NCI-H345 (cell line): ENCODE data around the gene SLC38A2.

ENCODE experiments used
- DNase-seq: peaks from one replicate; lab custom pipeline; 2025; lab: John Stamatoyannopoulos, UW

Gene SLC38A2

DNA sequence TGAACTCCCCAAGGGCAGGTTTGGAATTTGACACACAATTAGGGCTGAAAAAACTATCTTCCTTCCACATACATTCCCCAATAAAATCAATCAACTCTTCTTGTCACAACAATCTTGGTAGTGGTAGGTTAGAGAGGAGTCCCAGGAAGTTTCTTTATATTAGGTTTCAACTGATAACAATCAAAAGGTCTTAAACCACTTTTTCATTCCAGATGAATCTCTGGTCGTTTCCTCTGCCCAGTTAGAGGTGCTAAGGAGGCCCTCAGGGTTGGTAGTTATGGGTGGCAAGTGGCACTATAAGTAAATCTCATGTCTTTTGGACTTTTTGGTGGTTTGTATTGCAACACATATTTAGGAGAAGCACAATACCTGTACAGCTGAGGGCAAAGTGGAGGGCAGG lies 1.7 kb upstream of the SLC38A2 start:
- DNase-seq: no peak

DNA sequence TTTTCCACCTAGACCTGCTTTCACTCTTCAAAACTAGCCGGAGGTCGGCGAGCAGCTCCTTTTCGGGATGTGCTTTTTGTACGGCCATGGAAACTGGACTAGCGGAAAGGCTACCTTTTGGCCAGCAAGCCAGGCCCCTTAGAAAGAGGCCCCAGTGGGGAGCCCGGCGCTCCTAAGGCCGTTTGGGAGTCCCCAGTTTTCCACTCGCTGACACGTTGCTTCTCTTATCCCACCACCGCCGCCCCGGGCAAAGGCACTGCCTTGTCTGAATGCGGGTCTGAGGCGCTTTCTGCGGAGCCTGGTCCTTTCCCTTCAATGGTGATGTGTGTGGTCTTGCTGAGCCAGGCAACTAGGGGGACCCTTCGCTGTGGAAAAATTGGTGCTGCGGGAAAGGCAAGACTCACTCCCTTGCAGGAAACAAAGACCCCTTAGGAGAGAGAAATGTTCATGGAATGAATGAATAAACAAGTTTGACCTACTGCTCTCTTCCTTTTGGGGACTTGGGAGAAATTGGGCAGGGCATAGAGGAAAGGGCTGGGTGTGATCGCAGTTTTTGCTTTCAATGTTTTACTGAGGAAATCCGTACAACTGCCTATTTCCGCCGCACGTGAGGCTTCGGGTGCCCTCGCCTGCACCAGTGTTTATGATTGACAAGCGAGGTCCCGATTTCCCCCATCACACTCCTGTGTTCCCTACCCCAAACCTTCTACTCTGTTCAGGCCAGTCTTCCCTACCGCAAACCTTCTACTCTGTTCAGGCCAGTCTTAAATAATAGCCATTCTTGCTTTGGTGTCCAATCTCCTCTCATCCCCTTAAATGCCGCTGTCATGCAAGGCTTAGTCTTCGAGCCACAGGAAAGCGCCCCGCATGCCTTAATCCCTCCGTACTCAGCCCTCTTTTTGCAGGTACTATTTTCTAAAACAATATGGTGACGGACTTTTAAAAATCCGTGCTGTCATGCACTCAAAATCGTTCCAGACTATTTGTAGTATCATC lies 1.0 kb upstream of the SLC38A2 start:
- DNase-seq: no peak

DNA sequence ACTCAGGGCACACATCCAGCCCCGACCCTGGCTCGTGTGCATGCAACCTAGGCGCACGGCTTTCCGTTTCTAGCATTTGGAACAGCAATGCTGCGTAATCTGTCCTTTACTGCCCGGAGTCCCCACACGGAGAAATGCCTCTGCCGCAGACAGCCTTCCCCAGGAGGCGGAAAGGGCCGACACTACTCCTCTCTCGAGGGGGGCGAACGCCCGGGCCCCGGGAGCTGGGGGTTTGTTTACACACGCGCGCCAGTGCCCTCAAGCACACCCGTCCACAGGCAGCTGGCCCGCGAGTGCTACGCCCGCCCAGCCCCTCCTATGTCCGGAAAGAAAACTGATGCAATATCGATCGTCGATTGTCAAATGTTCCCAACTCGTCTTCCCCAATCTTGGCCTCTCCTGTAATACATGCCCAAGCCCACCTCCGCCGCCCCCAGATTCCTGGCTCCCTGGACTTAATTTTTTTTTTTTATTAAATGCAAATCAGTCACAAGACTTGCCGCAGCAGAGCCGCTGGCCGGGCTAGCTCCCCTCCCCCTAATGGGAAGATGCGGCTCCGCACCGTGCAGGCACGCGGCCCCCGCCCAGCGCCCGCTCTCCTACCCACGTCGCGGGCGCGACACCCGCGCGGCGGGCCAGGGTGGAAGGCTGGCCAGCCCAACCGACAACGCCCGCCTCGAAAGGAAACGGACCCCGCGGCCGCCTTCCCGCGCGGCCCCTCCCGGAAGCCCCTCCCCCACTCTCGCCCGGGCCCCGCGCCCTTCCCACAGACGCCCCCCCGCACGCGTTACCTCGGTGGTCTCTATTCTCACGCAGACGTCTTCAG lies 642 bp downstream of the SLC38A2 start:
- DNase-seq: peak; percentile 15

DNA sequence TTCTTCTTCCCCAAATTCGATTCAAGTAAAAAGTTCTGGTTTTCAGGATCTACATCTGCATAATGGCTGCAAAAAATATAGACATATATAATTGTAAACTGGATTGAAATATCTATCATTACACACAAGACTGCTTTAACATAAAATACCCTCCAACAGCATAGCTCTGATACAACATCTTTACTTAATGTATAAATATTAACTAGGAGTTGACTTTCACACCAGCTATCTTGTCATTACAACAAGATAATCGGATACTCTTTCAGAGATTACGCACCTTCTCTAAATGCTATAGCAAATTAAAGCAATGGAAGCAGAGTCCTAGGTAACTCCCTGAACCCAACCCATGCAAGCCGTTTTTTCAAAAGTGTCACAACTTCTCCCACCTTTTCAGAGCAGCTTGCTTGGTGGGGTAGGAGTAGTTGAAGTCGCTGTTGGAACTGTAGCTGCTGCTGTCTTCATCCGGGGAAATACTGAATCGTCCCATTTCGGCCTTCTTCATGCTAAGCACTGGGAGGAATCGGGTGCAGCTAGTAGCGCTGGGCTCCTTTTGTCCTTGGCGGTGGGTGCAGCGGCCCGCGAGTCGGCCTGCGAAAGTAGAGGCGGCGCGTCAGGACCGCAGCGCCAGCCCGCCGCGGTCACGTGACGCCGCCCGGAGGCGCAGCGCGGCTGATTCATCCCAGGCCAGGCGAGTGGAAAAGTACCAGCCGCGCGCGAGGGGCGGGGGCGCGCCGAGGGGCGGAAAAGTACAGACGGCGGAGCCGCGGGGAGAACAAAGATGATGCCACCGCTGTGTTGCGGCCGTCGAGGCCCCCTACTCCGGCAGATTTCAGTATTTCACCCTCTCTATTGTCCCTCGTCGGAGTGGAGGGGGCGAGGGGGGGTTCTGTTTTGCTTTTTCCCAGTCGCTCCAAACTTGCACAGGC lies 1.5 kb downstream of the SLC38A2 start:
- peak; percentile 68 for DNase-seq

DNA sequence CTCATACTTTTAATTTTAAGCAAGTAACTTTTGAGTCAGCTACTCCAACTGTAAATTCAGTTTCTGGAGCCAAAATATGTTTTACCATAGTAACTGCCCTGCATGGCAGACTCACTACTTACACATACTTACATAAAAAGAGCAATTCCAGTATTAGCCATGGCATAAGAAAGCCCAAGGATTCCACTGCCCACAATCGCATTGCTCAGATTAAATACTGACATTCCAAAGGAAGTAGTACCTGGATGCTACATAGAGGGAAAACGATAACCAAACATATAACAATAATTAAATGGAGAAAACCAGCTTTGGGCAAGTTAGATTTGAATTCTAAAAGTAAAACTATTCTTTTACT lies 2.2 kb downstream of the SLC38A2 start:
- no peak for DNase-seq

DNA sequence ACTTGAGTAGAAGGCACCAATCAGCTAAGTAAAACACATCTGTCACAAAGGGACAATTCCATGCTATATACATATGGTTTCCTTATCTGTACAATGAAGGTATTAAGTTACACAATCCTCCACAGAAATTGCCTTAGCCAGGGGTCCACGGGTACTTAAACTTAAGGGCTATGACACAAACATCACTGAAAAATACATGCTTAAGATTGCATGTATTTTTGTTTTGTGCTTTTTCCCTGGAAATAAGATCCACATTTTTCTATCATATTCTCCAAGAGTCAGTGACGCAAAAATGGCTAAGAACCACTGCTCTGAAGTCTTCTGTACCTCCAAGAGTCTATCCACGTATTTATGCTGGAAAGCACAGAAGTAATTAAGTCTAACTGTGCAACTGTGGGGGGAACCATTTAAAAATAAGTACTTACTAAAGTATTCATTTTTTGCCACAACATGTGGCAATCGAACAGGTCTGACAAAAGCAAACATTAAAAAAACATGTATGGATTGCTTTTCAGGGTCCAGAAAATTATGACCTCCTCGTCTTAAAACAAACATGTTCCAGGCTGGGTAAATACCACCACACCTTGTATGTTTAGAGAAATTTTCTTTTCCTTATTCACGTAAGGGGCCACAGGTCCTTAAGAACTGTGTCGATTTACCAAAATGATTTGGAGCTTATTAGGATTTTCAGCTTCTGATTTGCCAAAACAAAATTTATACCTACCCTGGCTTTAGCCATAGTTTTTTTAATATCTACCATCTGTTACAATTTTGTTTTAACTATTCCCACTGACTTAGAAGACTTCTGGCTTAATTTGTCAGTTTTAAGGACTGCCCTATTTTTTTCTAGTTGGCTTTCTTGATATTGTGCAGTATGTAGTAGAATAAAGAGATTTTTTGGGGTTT lies 2.8 kb downstream of the SLC38A2 start:
- DNase-seq: no peak

DNA sequence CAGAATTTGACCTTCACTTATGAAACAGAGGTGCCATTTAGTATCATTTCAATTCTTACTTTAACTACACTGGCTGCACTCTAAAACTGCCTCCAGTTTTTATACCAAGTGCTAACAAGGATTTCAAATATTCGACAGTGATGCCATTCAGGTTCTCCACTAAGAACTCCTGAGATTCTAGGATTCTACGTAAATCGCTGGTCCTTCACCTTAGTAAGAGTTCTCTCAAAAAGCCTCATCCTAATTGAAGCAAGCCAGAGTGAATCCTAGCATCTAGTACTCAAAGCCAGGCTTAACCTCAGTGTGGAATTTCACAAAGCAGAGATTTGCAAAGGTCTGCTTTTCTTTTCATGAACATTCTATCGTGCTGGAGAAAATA lies 3.5 kb downstream of the SLC38A2 start:
- no peak for DNase-seq

DNA sequence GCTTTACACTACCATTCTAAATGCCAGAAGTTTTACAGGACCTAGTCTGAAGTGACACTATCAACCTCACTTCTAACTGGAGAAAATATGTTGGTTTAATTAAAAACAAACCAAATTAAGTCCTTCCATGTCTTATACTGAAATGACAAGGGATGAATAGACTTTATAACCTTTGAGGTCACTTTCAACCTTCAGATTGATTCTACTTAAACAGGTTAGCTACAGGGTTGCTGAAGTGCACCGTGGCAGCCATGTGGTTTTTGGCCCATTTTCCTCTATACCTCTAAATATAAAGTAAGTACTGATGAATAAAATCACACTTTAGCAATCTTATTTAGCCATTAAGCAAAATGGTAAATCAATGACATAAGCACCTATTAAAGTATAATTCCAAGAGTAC lies 3.9 kb downstream of the SLC38A2 start:
- no peak for DNase-seq

DNA sequence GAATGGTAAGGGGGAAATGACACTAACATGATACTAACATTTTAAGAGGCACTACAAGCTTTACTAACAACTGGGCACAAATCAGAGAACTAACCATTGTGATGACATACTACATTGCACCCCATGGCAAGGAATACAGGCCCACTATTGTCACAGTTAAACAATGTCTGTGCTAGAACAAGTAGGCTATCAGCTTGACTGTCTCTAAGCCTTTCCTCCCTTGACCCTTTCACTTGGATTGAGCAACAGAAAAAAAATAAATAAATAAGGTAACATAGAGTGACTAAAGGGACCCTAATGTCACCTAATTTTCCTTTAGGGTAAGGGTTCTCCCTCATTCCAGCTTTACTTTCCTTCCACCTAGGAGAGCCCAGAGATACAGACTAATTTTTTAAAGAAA lies 4.4 kb downstream of the SLC38A2 start:
- DNase-seq: no peak

DNA sequence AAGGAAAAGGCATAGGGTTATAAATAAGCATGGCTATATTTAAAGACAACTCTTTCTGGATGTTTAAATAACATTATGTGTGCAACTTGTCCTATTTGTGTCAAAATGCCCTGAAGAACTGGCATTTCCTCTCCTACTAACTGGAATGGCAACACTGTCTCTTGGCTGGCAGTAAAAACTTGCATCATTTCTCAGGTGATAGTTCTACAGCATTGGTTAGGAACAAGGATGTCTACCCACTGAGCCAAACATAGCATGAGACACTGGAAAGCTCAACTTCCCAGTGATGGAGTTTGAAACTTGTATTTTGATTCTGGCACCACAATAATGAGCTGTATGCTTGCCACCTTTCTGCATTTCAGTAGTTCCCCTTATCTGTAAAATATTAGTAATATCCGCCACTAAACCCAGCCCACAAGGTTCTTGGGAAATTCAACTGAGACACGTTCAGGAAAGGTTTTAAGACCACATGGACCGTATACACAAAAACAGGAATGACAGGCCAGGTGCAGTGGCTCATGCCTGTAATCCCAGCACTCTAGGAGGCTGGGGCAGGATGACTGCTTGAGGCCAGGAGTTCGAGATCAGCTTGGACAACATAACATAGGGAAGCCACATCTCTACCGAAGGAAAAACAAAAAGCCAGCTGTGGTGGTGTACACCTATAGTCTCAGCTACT lies 5.1 kb downstream of the SLC38A2 start:
- no peak for DNase-seq

DNA sequence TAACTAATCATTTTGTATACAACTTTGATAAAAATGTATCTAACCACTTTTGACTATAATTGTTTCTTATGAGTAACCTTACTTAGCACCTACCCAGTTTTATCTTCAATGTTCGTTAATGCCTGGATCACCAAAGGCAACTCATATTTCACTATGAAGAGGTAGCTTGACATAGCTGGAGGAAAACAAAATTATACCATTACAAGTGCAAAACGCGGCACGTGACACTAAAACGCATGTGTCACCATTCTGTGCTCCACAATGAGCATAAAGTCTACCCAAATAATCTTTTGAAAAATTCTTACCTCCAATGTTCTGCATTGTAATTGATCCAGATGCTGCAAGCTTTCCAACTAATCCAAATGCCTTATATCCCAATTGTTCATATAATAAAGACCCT lies 5.8 kb downstream of the SLC38A2 start:
- no peak for DNase-seq

DNA sequence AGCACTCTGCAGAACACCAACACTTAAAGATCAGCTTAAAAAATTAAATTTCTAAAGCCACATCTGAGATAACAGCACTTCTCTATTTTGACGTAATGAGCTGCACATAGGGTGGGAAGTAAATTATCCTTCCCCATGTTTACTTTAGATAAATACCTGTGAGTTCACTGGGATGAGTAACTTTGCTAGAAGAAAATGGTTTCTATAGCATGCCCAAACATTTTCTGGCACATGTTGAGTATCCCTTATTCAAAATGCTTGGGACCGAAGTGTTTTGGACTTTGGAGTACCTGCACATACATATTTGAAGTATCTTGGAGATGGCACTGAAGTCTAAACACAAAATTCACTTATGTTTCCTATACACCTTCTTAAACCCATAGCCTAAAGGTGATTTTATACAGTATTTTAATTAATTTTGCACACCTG lies 6.6 kb downstream of the SLC38A2 start:
- no peak for DNase-seq

DNA sequence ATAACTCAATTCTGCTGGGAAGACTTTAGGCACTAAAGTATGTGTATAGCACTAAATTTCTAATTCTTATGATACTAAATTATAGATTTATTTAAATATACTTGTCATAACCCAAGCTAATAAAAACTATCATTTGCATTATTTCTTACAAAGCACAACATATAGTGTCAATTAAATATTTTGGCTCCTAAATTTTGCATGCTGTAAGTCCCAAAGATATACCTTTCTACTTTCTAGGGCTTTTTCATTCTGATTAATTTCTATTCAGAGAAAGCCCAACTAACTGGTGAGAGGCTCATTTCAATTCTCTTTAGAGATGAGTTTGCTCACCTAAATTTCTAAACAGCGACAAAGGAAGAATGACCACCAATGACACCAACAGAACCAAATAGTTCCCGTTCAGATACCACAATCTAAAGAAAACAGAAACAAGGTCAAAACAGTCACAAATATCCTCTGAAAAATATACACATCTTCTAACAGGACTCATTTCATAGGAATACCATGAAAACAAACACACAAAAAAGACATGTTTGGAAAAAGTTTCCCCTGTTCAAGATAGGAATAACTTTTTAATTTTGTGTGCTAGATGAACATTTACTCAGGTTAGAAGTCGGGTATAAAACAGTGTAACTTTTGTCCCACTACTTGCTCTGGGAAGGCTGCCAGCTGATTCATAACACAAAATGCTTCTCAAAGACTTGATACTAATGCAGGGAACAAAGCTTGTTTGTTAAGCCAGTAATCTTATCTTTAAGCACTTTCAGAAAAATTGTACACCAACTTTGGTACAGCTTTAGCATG lies 7.6 kb downstream of the SLC38A2 start:
- no peak for DNase-seq

DNA sequence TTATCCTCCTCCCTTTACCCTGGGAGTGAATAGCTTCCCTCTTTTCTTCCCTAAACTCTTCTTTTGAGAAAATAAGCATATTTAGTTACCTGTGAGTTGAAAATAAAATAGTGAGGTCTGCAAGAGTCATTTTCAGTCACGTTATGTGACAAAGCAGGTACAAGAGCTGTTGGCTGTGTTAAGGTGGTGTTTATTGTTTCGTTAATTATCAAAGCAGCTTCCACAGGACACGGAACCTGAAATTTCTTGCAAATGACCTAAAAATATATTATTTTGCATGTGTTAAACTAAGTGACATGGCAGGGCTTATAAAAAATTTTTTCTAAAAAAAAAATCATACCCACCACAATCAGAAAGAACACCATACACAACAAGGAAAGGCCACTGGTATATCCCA lies 8.3 kb downstream of the SLC38A2 start:
- no peak for DNase-seq

DNA sequence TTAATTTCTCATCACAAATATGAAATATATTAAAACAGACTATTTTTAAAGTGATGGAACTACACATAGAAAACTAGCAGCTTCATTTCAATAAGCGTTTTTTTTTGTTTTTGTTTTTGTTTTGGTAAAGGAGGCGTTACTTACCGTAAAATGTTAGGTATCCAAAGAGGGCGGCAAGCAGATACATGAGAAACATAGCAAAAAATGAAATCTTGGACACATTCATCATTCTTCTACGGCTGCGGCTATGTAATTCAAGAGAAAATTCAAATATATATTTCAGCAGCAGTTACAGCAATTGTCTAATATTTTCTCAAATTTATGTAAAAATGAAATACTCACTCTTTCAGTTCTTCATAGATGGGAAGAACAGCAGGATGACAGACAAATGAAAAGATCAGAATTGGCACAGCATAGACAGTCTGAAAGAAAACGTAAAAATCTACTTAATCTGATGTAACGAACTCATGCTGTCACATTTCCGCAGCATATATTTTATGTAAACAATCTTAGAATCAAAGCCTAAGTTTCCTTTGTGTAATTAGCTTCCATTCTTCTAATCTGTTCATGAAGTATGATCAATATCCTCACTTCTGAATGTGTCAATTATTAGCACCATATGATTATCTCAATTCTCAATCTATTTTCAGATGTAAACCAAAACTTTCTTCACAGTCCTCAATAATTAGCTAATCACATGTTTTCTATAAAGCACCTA lies 8.8 kb downstream of the SLC38A2 start:
- DNase-seq: no peak

DNA sequence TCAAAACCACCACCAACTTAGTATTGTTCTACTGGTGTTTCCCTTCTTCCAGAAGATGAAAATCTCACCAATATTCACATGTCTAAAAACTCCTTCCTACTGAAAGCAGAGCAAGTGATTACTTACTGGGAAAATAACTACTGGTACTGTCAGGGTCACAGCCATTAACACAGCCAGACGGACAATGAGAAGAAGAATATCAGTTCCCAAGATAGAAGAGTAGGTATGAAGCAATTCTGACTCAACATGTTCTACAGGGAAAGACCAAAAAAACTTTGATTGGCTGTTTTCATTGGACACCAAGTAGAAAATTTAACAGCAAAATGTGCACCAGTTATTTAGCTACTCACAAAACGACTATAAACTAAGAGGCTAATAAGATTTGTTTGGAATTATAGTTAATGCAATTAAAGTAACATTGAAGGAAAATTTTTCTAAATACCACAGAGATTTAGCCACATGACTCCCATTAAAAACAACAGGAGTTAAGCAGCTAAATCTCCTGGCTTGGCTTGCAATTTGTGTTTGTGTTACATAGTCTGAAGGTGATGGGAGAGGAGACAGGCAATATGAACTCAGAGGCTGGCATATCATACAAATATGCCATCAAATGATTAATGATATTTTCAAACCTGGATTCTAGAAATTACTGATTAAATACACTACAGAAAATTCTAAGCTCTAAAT lies 9.5 kb downstream of the SLC38A2 start:
- DNase-seq: no peak

DNA sequence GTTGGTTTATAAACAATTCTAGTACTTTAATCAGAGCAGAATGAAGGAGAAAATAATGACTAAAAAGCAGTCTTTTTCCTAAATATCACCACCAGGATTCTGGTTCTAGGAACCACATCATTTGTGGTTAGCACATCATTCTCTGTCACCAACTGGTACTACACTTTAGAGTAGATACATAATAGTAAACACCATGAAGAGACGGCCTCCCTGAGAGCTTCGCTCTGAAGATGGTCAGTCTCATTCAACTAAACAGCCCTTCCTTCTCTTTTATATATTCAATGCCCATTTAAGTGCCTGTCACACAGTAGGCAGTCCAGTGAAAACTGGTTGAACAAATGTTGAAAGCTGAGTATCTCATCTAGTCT lies 10.9 kb downstream of the SLC38A2 start:
- no peak for DNase-seq

DNA sequence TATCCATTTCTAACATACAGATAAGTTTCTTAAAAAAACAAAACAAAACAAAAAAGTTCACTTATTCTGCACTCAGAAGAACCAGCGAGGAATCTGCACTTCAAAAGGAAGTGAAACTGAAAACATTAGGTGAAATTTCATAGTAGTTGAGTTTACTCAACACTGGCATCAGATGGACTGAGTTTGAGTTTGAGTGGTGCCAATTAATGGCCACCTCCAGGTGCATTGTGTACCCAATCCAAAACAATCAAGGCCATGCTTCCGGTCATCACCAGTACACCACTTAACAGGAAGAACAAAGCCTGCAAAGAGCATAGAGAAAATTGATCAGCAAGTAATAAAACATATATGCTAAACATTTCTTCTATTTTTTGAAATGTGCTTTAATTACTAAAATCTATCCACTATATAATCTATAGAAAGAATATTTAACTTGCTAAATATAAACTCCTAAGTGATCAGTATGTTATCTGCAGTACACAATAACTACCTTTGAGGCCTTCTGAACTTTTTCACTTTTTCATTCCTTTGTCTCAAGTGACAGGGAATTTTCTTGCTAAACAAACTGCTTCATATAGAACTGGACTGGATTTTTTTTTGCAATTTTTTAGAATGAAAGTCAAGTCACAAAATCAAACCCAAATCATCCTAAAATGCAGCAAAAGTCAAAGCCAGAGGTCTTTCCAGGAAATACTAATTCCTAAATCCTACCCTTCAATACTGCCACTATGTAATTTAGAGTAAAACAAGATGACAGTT lies 11.5 kb downstream of the SLC38A2 start:
- DNase-seq: no peak
